NCI-H187 treated with DMSO at 0.1 percent for 48 hours (cell line): ENCODE data around the gene PYROXD2.
"Not testable (repeated sequence)": the region's sequence is repeated elsewhere in the genome, so short reads cannot be mapped to it uniquely, and the experiment has no call there.

Experiments
- DNase-seq: peaks from one replicate; lab custom pipeline; 2025; lab: John Stamatoyannopoulos, UW

Gene PYROXD2

GRCh38 chr10:98365406-98366061 lies 49.4 kb downstream of the PYROXD2 start:
- no peak for DNase-seq

GRCh38 chr10:98364432-98365102 lies 50.4 kb downstream of the PYROXD2 start:
- DNase-seq = no peak

- DNase-seq = no peak
Observed at GRCh38 chr10:98363220-98363619, 51.8 kb downstream of the PYROXD2 start.

GRCh38 chr10:98361131-98362025 lies 53.6 kb downstream of the PYROXD2 start:
- no peak for DNase-seq

GRCh38 chr10:98357194-98357822 lies 57.7 kb downstream of the PYROXD2 start:
- DNase-seq = peak; percentile 90

- DNase-seq = no peak
Observed at GRCh38 chr10:98354491-98354890, 60.5 kb downstream of the PYROXD2 start.

- no peak for DNase-seq
Observed at GRCh38 chr10:98353170-98353569, 61.8 kb downstream of the PYROXD2 start.

- DNase-seq = no peak
Observed at GRCh38 chr10:98351831-98352402, 63.1 kb downstream of the PYROXD2 start.

GRCh38 chr10:98349508-98349922 lies 65.5 kb downstream of the PYROXD2 start:
- no peak for DNase-seq

GRCh38 chr10:98346847-98347246 lies 68.1 kb downstream of the PYROXD2 start:
- DNase-seq = no peak

- no peak for DNase-seq
Observed at GRCh38 chr10:98344589-98345038, 70.4 kb downstream of the PYROXD2 start.

GRCh38 chr10:98341701-98342100 lies 73.3 kb downstream of the PYROXD2 start:
- DNase-seq = not testable (repeated sequence)

GRCh38 chr10:98340940-98341310 lies 74.1 kb downstream of the PYROXD2 start:
- no peak for DNase-seq

GRCh38 chr10:98340261-98340939 lies 74.6 kb downstream of the PYROXD2 start:
- DNase-seq = no peak

GRCh38 chr10:98339799-98340198 lies 75.2 kb downstream of the PYROXD2 start:
- no peak for DNase-seq

- DNase-seq = no peak
Observed at GRCh38 chr10:98338896-98339295, 76.1 kb downstream of the PYROXD2 start.

- no peak for DNase-seq
Observed at GRCh38 chr10:98338318-98338717, 76.7 kb downstream of the PYROXD2 start.

GRCh38 chr10:98337484-98337883 lies 77.5 kb downstream of the PYROXD2 start:
- no peak for DNase-seq
